ENCODE data around the gene OR56A3.
A peak's percentile ranks its signal among the peaks of the same experiment; 100 is the strongest.

OR56A3 gene

DNA sequence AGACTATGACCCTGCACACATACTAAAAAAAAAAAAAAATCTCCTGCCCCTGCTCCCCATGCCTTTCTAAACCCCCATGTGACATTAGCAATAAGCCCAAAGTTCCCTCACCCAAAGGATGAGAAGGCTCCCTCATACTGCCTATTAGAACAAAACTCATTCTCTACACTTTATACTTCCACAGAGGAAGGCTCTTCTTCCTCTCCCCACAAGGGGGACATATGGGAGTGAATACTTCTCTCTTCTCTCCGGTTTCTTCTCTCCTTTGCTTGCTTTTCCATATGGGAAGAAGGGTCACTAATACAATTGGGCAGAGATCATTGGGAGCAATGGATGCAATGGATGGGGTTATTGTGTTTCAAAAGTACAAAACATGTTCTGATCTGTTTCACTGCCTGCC, 41.4 kb downstream of the OR56A3 start:
- DNase-seq: no peak

DNA sequence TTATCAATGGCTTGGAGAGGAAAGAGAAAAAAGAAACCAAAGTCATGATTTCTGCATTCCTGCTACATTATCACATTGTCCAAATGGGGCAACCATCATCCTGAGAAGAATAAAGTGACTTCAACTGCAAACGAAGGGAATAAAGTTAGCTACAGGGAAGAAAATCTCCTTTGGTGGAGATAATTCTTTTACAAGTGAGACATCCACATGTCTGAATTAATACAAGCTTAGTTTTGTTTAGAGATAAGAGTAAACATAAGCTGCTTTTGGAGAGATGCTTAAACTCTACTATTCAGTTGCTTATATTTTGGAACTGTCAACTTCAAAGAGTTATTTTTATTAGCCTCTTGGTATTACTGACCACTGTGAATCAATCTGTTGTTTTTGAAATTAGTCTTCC, 44.8 kb downstream of the OR56A3 start, which contains the start of gene OR52L1:
Gene OR52L1 (minus strand): TSS at position 101 of the 400 bp plus-strand sequence. CDS start 55 bp downstream, at position 46.
- DNase-seq: no peak

DNA sequence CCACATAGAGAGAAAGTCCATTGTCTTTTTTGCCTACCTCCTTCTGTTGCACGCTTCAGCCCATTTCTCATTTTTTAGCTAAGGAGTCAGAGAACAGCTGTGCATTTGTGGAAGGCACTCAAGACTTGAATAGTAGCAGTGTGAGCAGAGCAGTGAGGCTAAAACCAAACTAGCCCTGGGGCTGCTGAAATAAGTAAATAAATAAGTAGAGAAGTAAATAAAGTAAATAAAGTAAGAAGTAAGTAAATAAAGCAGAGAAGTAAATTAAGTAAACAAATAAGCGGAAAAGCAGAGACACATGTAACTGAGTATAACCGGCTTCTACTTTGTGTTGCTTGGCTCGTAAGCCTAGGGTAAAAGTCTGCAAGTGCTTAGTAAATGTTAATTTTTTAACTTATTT, 47.2 kb downstream of the OR56A3 start:
- DNase-seq: no peak

GRCh38 chr11:5992150-5992549, 50.1 kb downstream of the OR56A3 start:
- no peak for DNase-seq

GRCh38 chr11:5992604-5993251, 50.7 kb downstream of the OR56A3 start:
- DNase-seq: peak; percentile 5

DNA sequence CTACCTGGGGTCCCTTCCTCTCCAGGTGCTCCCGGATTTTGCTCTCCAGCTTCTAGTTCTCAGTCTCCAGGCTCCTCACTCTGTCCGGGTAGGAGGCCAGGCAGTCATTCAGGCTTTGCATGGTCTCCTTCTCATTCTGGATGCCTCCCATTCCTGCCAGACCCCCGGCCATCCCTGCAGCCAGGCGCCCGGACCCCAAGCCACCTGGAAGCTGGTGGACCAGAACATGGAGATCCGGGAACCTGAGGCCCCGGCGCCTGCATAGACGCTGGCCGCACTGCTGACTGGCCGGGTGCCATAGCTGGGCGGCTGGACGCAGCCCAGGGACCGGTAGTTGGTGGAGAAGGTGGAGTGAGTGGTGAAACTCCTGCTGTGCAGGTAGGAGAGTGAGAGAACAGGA, 52.7 kb downstream of the OR56A3 start:
- DNase-seq: no peak

Data from activated CD4-positive, alpha-beta T cell treated with anti-CD3 and anti-CD28 coated beads, Interleukin-10, Interleukin-2, amounts not matched to agents 100 ng/mL and 50 ng/mL, durations not matched to agents 16 hours and 8 hours (primary cell).